ENCODE measurements around the gene ZNF605.

GRCh38 chr12:132942611-132943010 lies 13.5 kb downstream of the ZNF605 start:
- TF ChIP-seq CTCF (IDR thresholded peaks at IDR 0.05; ENCODE audit: extremely low read depth in 1 of 2, insufficient read depth in 1 of 2, low read depth in 1 of 2, low read length in 2 of 2), result no peak
- no peak for TF ChIP-seq POLR2A (IDR thresholded peaks at IDR 0.05; ENCODE audit: low read depth, low read length)
- no peak for TF ChIP-seq MYC (IDR thresholded peaks at IDR 0.05; ENCODE audit: low read depth, low read length)
- no peak for TF ChIP-seq EZH2 (IDR thresholded peaks at IDR 0.05; ENCODE audit: borderline replicate concordance, low read depth, low read length, severe bottlenecking)
- TF ChIP-seq POLR2AphosphoS5 (IDR thresholded peaks at IDR 0.05; ENCODE audit: insufficient read depth, low read depth, low read length), result no peak
- no peak for TF ChIP-seq GATA2 (IDR thresholded peaks at IDR 0.05; ENCODE audit: insufficient read depth, insufficient read length, low read depth, low read length)
- TF ChIP-seq MAX (IDR thresholded peaks at IDR 0.05; ENCODE audit: insufficient read depth, insufficient read length), result no peak
- TF ChIP-seq FOS (IDR thresholded peaks at IDR 0.05; ENCODE audit: borderline replicate concordance, insufficient read depth, low read length), result no peak
